Keratinocyte (primary cell): Measurements from ENCODE around the gene DLG5. TPM values are rescaled to one million over a fixed set of nuclear protein-coding genes. Genes with fewer than 3 reads are reported as not detected.

Source experiments
- DNase-seq: peaks from one replicate; pipeline ENCODE4 v3.0.0-alpha.2; 2011; ENCODE audit warnings: low read depth, missing footprints, low spot score
- FAIRE-seq: peaks from 2 replicates; lab custom pipeline; 2011; peaks lifted over from hg19 to GRCh38; lab: Jason Lieb, UNC
- H2AFZ ChIP-seq: 2 replicates; pipeline ENCODE4 v1.6.0; 2012; ENCODE audit warnings: low read length, control low read depth, inconsistent platforms; ENCODE audit not compliant: control insufficient read depth
- H3K27ac ChIP-seq: 2 replicates; pipeline ENCODE4 v1.5.1; 2011; ENCODE audit warnings: low read length; ENCODE audit not compliant: control insufficient read depth, insufficient read depth
- H3K27me3 ChIP-seq: 3 replicates; pipeline ENCODE4 v1.6.0; 2011; ENCODE audit warnings: low read length; ENCODE audit not compliant: control insufficient read depth, insufficient read depth; ENCODE audit errors: extremely low read depth
- H3K36me3 ChIP-seq, 2 experiments: 2 replicates in 1 of 2; 3 replicates in 1 of 2; pipeline ENCODE4 v1.5.1; 2011; ENCODE audit warnings: low read length in 2 of 2, mild to moderate bottlenecking in 1 of 2; ENCODE audit not compliant: control insufficient read depth in 2 of 2, insufficient read depth in 2 of 2; ENCODE audit errors: extremely low read depth in 1 of 2
- H3K4me1 ChIP-seq: 3 replicates; pipeline ENCODE4 v1.5.1; 2011; ENCODE audit warnings: low read length; ENCODE audit not compliant: control insufficient read depth, insufficient read depth; ENCODE audit errors: extremely low read depth
- H3K4me2 ChIP-seq: 3 replicates; pipeline ENCODE4 v1.6.0; 2011; ENCODE audit warnings: low read depth, low read length; ENCODE audit not compliant: control insufficient read depth, insufficient read depth; ENCODE audit errors: extremely low read depth
- H3K4me3 ChIP-seq, 3 experiments: fragments of 200-600 bp in 1 of 3; sonication (generic) in 1 of 3; 2 replicates in 2 of 3; 3 replicates in 1 of 3; pipeline ENCODE4 v1.5.1; 2011 to 2016; ENCODE audit warnings: low read length in 3 of 3, mild to moderate bottlenecking in 3 of 3, control low read depth in 2 of 3, inconsistent platforms in 1 of 3, low read depth in 1 of 3, mixed read lengths in 1 of 3, mixed run types in 1 of 3, moderate library complexity in 1 of 3; ENCODE audit not compliant: control insufficient read depth in 2 of 3, insufficient read depth in 2 of 3; ENCODE audit errors: extremely low read depth in 1 of 3
- H3K79me2 ChIP-seq: 2 replicates; pipeline ENCODE4 v1.6.0; 2012; ENCODE audit warnings: low read length; ENCODE audit not compliant: control insufficient read depth, insufficient read depth
- H3K9ac ChIP-seq: 3 replicates; pipeline ENCODE4 v1.6.0; 2011; ENCODE audit warnings: low read length; ENCODE audit not compliant: control insufficient read depth, insufficient read depth; ENCODE audit errors: extremely low read depth
- H3K9me1 ChIP-seq: 3 replicates; pipeline ENCODE4 v1.6.0; 2011; ENCODE audit warnings: low read length; ENCODE audit not compliant: control insufficient read depth, insufficient read depth; ENCODE audit errors: extremely low read depth
- H3K9me3 ChIP-seq: 2 replicates; pipeline ENCODE4 v1.5.1; 2012; ENCODE audit warnings: low read depth, low read length; ENCODE audit not compliant: control insufficient read depth
- H4K20me1 ChIP-seq: 3 replicates; pipeline ENCODE4 v1.6.0; 2011; ENCODE audit warnings: low read length; ENCODE audit not compliant: control insufficient read depth, insufficient read depth; ENCODE audit errors: extremely low read depth
- EZH2 ChIP-seq: IDR thresholded peaks from one replicate; pipeline ENCODE4 v1.6.1; 2012; ENCODE audit warnings: inconsistent platforms, mild to moderate bottlenecking, low read length, moderate library complexity
- dilution Hi-C: fragments of 300-500 bp; cut with MboI; formaldehyde crosslinking; loops from one replicate; pipeline ENCODE4 v1.7.0; 2020; ENCODE audit warnings: low sequenced_read_pairs; ENCODE audit not compliant: extremely low pct_ligation_motif_present
- polyA plus RNA-seq, 5 experiments: library from polyadenylated mRNA; depleted of rRNA in 3 of 5; stranded (reverse) in 3 of 5; stranded (forward) in 1 of 5; unstranded in 1 of 5; fragments of >200 nt; gene quantifications; 1 replicate in 1 of 5; 2 replicates in 3 of 5; 3 replicates in 1 of 5; pipeline versions ENCODE4 v1.2.1 to v1.2.3, GENCODE V29; 2011 to 2012; ENCODE audit warnings: missing spikeins in 2 of 5, low read depth in 1 of 5, low replicate concordance in 1 of 5
- TF ChIP-seq, protein P1 (sequence below), 3 experiments: IDR thresholded peaks in 1 of 3; conservative IDR thresholded peaks in 1 of 3; optimal IDR thresholded peaks in 1 of 3; 2 replicates in 2 of 3; 3 replicates in 1 of 3; pipeline versions ENCODE3 to v1.5.1; 2011; ENCODE audit warnings: low read length in 3 of 3, mild to moderate bottlenecking in 3 of 3, moderate library complexity in 2 of 3, control low read depth in 1 of 3, inconsistent platforms in 1 of 3; ENCODE audit not compliant: insufficient read depth in 2 of 3; ENCODE audit errors: extremely low read depth in 1 of 3

Gene DLG5
- polyA plus RNA-seq, 1 donor (not counting 4 experiments of a cell fraction or from before 2014, with no cell fraction given): 17.2 TPM

DNA sequence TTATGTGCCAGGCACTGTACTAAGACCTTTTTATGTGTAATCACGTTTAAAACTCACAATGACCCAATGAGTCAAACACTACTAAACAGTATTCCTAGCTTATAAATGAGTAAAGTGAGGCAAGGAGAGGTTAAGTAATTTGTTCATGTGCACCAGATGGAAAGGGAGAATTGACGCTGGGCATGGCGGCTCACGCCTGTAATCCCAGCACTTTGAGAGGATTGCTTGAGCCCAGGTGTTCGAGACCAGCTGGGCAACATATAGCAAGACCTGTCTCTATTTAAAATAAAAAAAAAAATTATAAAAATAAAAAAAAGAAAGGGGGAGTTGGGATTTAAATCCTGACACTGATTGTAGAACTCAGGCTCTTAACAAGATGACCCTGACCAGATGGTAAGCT, 46.7 kb upstream of the DLG5 start:
- peaks cover 8% of the 10 kb centered on the region for H3K4me1 ChIP-seq
- H3K36me3 ChIP-seq: peaks cover 8 to 13% of the 10 kb centered on the region in 2 experiments
- FAIRE-seq: no peak
- H3K9me3 ChIP-seq: no peaks in the 10 kb centered on the region
- H2AFZ ChIP-seq: no peak overlapping the region
- H4K20me1 ChIP-seq: no peaks in the 10 kb centered on the region
- no peak overlapping the region for H3K4me3 ChIP-seq
- no peak overlapping the region for H3K4me2 ChIP-seq
- H3K27ac ChIP-seq: no peak overlapping the region
- no peak for TF ChIP-seq EZH2
- no peaks in the 10 kb centered on the region for H3K27me3 ChIP-seq
- H3K79me2 ChIP-seq: no peaks in the 10 kb centered on the region
- H3K9ac ChIP-seq: no peak overlapping the region
- dilution Hi-C loops: no loop called here
- no peak for DNase-seq
- no peaks in the 10 kb centered on the region for H3K9me1 ChIP-seq

DNA sequence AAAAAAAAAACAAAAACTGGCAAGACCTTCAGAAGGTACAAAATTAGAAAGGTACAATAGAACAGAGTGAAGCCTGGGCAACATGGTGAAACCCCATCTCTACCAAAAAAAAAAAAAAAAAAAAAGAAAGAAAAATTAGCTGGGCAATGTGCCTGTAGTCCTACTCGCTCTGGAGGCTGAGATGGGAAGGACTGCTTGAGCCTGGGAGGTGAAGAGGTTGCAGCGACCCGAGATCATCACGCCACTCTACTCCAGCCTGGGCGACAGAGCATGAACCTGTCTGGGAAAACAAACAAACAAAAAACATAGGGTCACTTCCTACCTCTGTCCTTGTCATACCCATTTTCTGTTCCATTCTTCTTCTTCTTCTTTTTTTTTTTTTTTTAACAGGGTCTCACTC, 45.6 kb upstream of the DLG5 start:
- H3K4me1 ChIP-seq: peaks cover 8% of the 10 kb centered on the region
- no peak overlapping the region for H3K27ac ChIP-seq
- no peaks in the 10 kb centered on the region for H3K79me2 ChIP-seq
- no peak overlapping the region for H3K4me2 ChIP-seq
- H3K9me1 ChIP-seq: no peaks in the 10 kb centered on the region
- H3K36me3 ChIP-seq: peaks cover 5 to 6% of the 10 kb centered on the region in 2 experiments
- TF ChIP-seq, protein P1, sequence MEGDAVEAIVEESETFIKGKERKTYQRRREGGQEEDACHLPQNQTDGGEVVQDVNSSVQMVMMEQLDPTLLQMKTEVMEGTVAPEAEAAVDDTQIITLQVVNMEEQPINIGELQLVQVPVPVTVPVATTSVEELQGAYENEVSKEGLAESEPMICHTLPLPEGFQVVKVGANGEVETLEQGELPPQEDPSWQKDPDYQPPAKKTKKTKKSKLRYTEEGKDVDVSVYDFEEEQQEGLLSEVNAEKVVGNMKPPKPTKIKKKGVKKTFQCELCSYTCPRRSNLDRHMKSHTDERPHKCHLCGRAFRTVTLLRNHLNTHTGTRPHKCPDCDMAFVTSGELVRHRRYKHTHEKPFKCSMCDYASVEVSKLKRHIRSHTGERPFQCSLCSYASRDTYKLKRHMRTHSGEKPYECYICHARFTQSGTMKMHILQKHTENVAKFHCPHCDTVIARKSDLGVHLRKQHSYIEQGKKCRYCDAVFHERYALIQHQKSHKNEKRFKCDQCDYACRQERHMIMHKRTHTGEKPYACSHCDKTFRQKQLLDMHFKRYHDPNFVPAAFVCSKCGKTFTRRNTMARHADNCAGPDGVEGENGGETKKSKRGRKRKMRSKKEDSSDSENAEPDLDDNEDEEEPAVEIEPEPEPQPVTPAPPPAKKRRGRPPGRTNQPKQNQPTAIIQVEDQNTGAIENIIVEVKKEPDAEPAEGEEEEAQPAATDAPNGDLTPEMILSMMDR (optimal IDR thresholded peaks at IDR 0.05 in 1 of 3, IDR thresholded peaks at IDR 0.05 in 1 of 3, conservative IDR thresholded peaks at IDR 0.05 in 1 of 3; ENCODE audit: extremely low read depth in 1 of 3, insufficient read depth in 2 of 3, low read length in 3 of 3): no peak
- TF ChIP-seq EZH2: no peak
- no peaks in the 10 kb centered on the region for H3K27me3 ChIP-seq
- no peak overlapping the region for H3K9ac ChIP-seq
- FAIRE-seq (no peak), DNase-seq (no peak)
- no peaks in the 10 kb centered on the region for H4K20me1 ChIP-seq
- H2AFZ ChIP-seq: no peak overlapping the region
- no peaks in the 10 kb centered on the region for H3K9me3 ChIP-seq
- H3K4me3 ChIP-seq: no peak overlapping the region
- dilution Hi-C loops: no loop called here

DNA sequence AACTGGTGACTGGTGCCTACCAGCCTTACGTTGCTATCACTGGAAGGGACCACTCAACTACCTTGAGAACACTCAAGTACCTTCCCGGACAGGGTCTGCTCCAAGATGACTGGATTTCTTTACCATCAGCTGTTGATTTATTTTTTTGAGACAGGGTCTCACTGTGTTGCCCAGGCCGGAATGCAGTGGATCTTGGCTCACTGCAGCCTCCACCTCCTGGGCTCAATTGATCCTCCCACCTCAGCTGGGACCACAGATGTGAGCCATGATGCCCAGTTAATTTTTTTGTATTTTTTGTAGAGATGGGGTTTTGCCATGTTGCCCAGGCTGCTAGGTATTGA, 45.2 kb upstream of the DLG5 start:
- no peak overlapping the region for H3K4me3 ChIP-seq
- peaks cover 8% of the 10 kb centered on the region for H3K4me1 ChIP-seq
- peaks cover 3 to 4% of the 10 kb centered on the region in 2 experiments for H3K36me3 ChIP-seq
- no peaks in the 10 kb centered on the region for H4K20me1 ChIP-seq
- H3K4me2 ChIP-seq: no peak overlapping the region
- no peaks in the 10 kb centered on the region for H3K9me3 ChIP-seq
- H3K79me2 ChIP-seq: no peaks in the 10 kb centered on the region
- H3K9me1 ChIP-seq: no peaks in the 10 kb centered on the region
- H2AFZ ChIP-seq: no peak overlapping the region
- TF ChIP-seq EZH2: no peak
- TF ChIP-seq, protein P1 (optimal IDR thresholded peaks at IDR 0.05 in 1 of 3, IDR thresholded peaks at IDR 0.05 in 1 of 3, conservative IDR thresholded peaks at IDR 0.05 in 1 of 3; ENCODE audit: extremely low read depth in 1 of 3, insufficient read depth in 2 of 3, low read length in 3 of 3): no peak
- H3K9ac ChIP-seq: no peak overlapping the region
- H3K27ac ChIP-seq: no peak overlapping the region
- dilution Hi-C loops: no loop called here
- no peak for DNase-seq
- no peak for FAIRE-seq
- H3K27me3 ChIP-seq: no peaks in the 10 kb centered on the region
